ENCODE measurements around the gene ABCC5.

The ABCC5 gene

DNA sequence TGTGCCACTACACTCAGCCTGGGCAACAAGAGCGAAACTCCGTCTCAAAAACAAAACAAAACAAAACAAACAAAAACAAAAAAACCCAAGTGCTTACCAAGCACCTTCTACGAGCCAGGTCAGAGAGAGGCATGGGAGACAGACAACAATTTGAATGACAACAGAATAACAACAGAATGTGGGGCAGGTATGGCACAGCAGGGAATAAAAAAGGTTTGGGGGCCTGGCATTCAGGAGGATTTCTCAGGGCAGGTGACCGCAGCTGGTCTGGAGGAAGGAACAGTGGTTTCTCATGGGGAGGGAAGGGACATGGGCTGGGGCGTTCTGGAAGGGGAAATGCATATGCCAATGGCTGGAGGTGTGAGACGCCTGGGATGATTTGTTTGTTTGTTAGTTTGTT lies 110.5 kb downstream of the ABCC5 start:
- no peak for TF ChIP-seq GATA3 (IDR thresholded peaks at IDR 0.05; ENCODE audit: low read depth, low read length)
- TF ChIP-seq GATA2 (IDR thresholded peaks at IDR 0.05; ENCODE audit: low read depth, low read length) = no peak

DNA sequence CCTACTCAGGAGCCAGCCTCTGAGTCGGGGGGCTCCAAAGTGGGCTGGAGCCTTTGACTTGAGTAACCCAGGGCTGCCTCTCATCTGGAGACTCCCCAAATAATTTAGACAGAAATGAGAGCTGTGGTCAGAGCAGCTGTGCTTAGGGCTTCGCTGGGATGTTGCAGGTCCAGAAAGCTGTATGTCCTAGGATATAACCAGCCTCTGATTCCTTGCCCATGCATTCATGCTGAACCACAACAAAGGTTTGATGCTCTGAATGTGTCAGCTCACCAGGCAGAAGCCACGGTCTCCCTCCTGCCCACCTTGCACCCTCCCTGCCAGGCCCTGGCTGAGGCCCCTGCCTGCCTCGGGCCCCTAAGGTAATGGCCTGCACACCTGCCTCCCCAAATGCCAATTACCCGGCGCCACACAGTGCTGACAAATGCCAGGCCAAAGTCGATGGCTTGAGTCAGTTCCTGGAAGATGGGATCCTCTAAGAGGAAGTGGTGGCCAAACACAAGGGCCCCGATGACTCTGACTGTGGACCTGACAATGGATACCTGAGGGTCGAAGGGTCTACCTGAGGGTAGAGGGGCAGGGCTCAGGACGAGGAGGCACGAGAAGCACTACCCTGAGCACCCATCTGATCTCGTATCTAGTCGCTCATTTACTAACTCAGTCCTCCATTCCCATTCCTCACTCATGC lies 111.3 kb downstream of the ABCC5 start:
- TF ChIP-seq GATA3 (IDR thresholded peaks at IDR 0.05; ENCODE audit: low read depth, low read length) (no peak), GATA2 (IDR thresholded peaks at IDR 0.05; ENCODE audit: low read depth, low read length) (no peak)

- TF ChIP-seq GATA3 (IDR thresholded peaks at IDR 0.05; ENCODE audit: low read depth, low read length) = no peak
- no peak for TF ChIP-seq GATA2 (IDR thresholded peaks at IDR 0.05; ENCODE audit: low read depth, low read length)
Observed at GRCh38 chr3:183904833-183905780, 112.6 kb downstream of the ABCC5 start.

- no peak for TF ChIP-seq GATA2 (IDR thresholded peaks at IDR 0.05; ENCODE audit: low read depth, low read length)
- no peak for TF ChIP-seq GATA3 (IDR thresholded peaks at IDR 0.05; ENCODE audit: low read depth, low read length)
Observed at GRCh38 chr3:183898028-183898431, 119.7 kb downstream of the ABCC5 start.

DNA sequence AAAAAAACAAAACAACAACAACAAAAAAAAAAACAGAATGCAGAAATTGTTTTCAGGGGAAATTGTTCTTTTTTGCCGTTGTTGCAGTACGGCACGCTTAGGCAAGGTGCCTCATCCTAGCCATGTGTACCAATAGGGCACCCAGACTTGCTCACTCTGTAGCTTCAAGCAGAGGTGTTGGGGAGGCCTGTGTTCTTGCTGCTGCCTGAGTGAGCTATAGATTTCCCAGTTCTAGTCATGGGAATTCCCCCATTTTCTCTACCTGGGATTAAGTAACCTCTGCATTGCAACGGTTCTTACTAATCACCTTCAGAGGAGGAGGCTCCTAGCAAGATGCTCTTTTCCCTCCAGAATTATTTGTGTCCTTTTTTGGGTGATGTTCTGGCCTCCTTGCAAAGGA lies 120.1 kb downstream of the ABCC5 start:
- TF ChIP-seq GATA2 (IDR thresholded peaks at IDR 0.05; ENCODE audit: low read depth, low read length) (no peak), GATA3 (IDR thresholded peaks at IDR 0.05; ENCODE audit: low read depth, low read length) (no peak)

DNA sequence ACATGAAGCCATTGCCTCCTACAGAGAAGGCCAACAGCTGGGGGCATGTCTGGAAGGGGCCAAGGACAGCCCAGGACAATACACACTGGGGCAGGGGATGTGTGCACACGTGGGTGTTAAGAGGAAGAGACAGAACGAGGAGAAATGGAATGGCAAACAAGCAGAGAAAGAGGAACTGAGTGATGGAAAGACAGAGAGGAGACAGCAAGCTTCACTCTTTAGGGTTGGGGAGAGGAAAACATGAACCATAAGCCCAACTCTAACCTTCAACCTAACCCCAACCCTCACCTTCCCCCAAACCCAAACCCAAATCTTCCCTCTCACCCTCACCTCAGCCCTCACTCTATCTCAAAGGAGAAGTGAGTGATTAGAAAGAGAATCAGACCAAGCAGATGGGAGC lies 121.1 kb downstream of the ABCC5 start:
- TF ChIP-seq GATA3 (IDR thresholded peaks at IDR 0.05; ENCODE audit: low read depth, low read length) = no peak
- TF ChIP-seq GATA2 (IDR thresholded peaks at IDR 0.05; ENCODE audit: low read depth, low read length) = no peak

GRCh38 chr3:183896184-183896583 lies 121.5 kb downstream of the ABCC5 start:
- TF ChIP-seq GATA3 (IDR thresholded peaks at IDR 0.05; ENCODE audit: low read depth, low read length) = no peak
- no peak for TF ChIP-seq GATA2 (IDR thresholded peaks at IDR 0.05; ENCODE audit: low read depth, low read length)

- no peak for TF ChIP-seq GATA3 (IDR thresholded peaks at IDR 0.05; ENCODE audit: low read depth, low read length)
- TF ChIP-seq GATA2 (IDR thresholded peaks at IDR 0.05; ENCODE audit: low read depth, low read length) = no peak
Observed at GRCh38 chr3:183895774-183896173, 121.9 kb downstream of the ABCC5 start.

GRCh38 chr3:183895296-183895695 lies 122.4 kb downstream of the ABCC5 start:
- no peak for TF ChIP-seq GATA2 (IDR thresholded peaks at IDR 0.05; ENCODE audit: low read depth, low read length)

DNA sequence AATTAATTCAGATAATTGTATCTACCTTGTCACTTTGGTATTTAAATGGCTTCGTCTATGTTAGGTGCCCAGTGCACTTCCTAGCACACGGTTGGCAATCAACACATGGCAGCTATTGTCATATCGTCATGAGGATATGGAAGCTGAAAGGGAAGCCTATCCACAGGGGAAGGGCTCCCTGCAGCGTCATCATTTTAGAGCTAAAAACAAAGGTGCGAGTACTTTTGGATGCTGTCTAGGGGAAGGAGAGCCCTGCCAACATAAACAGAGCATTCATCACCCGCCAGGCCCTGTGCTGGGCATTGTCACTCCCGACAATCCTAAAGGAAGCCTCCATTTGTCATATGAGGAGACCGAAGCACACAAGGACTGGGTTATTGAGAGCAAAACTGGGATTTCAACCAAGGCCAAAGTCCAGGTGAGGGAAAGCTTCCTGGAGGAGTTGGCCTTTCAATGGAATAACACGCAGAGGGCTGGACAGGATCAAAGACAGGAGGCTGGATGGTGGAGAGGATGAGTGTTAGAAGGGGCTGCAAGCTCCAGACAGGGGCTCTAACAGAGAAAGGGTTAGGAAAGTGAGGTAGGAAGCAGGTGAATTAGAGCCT lies 125.0 kb downstream of the ABCC5 start:
- TF ChIP-seq GATA2 (IDR thresholded peaks at IDR 0.05; ENCODE audit: low read depth, low read length) (no peak), GATA3 (IDR thresholded peaks at IDR 0.05; ENCODE audit: low read depth, low read length) (no peak)

GRCh38 chr3:183885766-183886165 lies 131.9 kb downstream of the ABCC5 start:
- TF ChIP-seq GATA2 (IDR thresholded peaks at IDR 0.05; ENCODE audit: low read depth, low read length) (no peak), GATA3 (IDR thresholded peaks at IDR 0.05; ENCODE audit: low read depth, low read length) (no peak)

- no peak for TF ChIP-seq GATA3 (IDR thresholded peaks at IDR 0.05; ENCODE audit: low read depth, low read length)
- TF ChIP-seq GATA2 (IDR thresholded peaks at IDR 0.05; ENCODE audit: low read depth, low read length) = no peak; the same call in 1 of the 2 replicates
Observed at GRCh38 chr3:183884427-183885296, 133.0 kb downstream of the ABCC5 start, which contains the start of gene PARL. TSS of gene PARL (minus strand) at chr3:183884880. CDS start at chr3:183884846, 34 bp downstream.

- TF ChIP-seq GATA2 (IDR thresholded peaks at IDR 0.05; ENCODE audit: low read depth, low read length) (no peak), GATA3 (IDR thresholded peaks at IDR 0.05; ENCODE audit: low read depth, low read length) (no peak)
Observed at GRCh38 chr3:183884097-183884426, 133.6 kb downstream of the ABCC5 start.

All from SH-SY5Y (cell line).